GM18867 (cell line): Measurements from ENCODE around the gene ENDOV.
"Not testable (repeated sequence)": the region's sequence is repeated elsewhere in the genome, so short reads cannot be mapped to it uniquely, and the experiment has no call there.

Source experiments
- ATAC-seq: cut with Tn5 transposase; IDR thresholded peaks from one replicate; pipeline ENCODE4 v1.9.1; 2021; ENCODE audit warnings: mild to moderate bottlenecking, moderate library complexity; ENCODE audit not compliant: unreplicated experiment

The ENDOV gene

DNA sequence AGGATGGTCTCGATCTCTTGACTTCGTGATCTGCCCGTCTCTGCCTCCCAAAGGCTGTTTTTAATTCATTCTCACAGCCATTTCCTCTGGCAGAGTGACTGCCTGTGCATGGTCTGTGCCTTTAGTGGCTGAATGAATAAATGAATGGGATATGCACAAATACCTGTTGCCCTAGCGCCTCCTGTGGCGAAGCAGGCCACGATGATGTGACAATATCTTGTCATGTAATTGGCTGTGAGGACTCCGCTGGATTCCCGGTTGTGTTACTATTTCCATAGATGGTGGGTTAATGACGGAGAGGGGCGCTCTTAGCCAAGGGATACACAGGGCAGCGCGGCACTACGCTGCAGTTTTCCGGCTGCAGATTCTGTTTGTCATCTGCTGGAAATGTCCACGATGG lies 26.8 kb upstream of the ENDOV start:
- ATAC-seq, result no peak

DNA sequence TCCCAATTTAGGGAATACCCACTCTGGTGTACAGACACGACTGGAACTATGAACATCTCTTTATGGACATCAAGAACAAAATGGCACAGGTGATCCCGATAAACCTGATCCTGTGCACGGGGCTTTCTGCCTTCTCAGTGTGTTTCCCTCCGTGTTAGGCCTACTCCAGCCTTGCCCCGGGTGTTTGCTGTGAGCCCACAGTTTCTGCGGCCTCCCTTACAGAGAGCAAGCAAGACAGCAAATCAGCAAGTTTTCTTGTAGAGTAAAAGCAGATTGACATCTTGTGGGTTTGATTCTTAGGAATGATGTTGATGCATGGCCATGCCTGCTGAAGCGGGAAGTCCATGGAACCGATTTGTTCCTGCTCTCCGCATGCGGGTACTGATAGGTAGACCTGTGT lies 26.4 kb upstream of the ENDOV start:
- no peak for ATAC-seq

DNA sequence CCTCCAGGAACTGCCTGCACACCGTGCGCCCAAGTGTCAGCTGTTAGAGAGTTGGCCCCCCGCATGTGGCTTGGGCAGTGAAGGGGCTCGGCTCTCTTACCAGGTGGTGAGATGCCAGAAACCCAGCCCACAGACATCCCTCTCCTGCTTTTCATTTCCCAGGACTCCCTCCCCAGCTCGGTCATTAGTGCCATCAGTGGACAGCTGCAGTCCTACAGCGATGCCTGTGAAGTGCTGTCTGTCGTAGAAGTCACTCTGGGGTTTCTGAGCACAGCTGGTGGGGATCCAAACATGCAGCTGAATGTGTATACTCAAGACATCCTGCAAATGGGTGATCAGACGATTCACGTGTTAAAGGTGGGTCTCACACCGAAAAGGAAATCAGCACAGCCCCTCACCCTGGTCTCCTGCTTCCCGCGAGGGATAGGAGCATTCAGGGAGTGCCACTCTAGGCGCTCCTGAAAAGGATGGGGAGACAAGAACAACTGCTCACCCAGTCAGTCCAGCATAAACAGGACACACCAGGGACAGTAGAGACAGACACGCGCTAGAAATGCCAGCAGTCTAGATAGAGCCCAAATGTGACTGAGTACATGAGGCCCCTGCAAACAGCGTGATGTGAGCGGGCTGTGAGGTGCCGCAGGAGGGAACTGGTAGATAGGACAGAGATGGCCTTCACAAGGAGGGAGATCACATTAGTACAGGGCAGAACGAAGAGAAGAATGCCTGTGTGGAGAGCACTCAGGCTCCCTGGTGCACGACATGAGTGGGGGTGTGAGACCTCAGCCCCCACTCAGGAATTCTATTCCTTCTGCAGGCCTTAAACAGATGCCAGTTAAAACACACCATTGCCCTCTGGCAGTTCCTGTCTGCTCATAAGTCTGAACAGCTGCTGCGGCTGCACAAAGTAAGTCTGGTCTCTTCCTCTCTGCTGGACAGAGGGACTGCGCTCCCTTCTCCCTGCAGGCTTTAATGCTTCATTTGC lies 25.7 kb upstream of the ENDOV start:
- no peak for ATAC-seq

DNA sequence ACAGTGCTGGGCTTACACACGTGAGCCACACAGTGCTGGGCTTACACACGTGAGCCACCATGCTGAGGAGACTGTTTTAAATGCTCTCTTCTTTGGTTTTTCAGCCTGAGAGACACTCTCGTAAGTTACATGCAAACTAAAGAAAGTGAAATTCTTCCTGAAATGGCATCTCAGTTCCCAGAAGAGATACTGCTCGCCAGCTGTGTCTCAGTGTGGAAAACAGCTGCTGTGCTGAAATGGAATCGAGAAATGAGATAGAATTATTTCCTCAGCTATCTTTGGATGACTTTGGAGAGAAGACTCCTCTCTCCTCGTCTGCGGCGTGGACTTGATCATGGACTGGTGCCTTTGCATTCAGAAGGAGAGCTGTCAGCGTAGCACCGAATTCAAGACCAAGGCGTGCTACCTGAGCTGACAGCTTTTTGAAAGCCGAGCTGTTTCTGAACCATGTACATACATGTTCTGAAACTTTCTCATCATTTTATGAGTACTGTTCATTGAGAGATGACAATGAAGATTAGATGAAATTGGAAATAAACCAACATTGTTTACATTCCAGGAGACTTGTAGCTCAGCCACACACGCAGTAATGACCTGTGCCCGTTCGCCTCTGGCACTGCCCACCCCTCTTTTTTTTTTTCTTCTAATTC lies 21.6 kb upstream of the ENDOV start:
- ATAC-seq, result no peak

- no peak for ATAC-seq
Measured at GRCh38 chr17:80393961-80394360, 21.0 kb upstream of the ENDOV start.

DNA sequence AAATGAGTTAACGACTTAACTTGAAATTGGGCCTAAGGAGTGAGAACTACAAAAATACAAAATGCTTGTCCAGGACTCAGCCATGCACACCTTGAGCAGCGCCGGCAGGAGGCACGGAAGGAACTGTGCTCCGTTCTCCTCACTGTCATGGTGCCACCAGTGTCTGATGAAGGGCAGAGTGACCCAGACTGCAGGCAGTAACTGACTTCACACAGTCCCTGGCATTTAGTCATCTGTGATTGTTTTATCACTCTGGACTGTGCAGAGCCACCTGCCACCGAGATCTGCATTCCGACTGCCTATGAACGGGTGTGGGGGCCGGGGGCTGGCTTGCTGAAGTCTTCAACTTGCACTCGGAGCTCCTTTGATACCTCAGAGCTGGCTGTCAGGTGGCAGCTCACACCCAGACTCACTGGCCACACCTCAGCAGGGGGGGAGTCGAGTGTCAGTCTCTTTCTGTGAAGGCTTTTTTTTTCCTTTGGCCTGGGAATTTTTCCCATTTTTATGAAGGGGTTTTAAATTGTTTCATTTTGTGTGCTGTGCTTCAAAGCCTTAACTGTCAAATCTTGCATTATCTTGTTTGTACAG lies 20.2 kb upstream of the ENDOV start:
- no peak for ATAC-seq

DNA sequence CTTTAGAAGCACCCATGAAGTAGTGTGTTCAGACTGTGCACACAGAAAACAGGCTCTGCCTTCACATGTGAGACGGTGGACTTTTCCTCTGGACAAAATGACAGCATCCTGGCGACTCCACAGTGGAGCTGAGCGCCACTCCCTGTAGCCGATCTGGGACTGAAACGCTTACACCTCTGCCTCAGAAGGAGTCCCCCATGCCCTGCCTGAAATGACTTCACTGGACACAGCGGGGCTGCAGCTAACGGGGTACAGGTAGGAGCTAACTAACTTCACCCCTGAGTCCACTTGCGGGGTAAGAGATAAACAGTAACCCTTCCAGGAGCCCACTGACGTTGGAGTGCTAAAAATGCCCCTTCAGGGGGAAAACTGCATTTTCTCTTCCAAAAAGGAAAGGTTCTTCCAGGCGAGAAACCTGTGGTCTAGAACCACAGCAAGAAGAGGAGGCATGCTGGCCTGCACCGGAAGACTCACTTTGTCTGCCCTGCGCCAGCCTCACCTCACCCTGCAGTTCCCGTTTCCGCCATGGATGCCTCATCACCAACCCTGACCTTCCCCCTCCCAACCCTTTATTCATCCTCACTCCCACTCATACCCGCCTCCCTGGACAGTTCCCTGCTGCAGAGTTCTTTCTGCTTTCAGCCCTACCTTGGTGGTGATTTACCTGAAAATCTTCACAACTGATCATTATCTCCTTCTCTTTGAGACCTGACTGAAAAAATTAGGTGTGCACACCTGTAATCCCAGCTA lies 19.4 kb upstream of the ENDOV start:
- no peak for ATAC-seq

- ATAC-seq, result no peak
Measured at GRCh38 chr17:80396157-80397033, 18.6 kb upstream of the ENDOV start.

DNA sequence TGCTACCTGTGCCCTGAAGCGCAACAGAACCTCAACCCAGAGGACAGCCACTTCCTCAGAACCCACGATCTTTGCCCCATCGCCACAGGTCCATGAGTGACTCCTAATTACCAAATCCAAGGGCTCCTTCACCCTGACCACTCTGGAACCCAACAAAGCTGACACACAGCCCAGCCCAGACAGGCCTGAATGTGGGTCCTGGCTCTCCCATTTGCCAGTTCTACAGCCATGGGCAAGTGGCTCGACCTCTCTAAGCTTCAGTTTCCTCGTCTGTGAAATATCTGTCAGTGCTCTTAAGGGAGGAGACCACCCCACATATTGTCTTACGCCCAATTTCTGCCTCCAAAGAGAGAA lies 18.0 kb upstream of the ENDOV start:
- ATAC-seq, result no peak

- no peak for ATAC-seq
Measured at GRCh38 chr17:80397686-80398085, 17.3 kb upstream of the ENDOV start.

DNA sequence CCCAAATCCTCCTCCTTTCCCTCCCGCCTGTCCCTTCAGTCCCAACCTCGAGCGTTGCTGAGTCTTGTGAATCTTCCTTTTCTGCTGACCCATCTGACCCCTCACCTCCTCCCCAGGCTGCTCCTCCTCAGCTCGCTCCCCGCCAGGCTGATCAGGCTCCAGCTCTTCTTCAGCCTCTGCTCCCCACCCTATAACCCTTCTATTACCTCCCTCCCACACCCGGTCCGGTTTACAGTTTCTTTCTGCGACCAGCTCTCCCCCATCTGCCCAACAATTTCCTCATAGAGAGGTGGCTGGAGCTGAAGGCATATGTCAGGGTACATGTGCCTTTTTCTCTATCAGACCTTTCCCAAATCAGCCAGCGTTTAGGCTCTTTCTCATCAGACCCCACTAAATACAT lies 13.9 kb upstream of the ENDOV start:
- not testable (repeated sequence) for ATAC-seq

GRCh38 chr17:80402102-80402501 lies 12.9 kb upstream of the ENDOV start:
- not testable (repeated sequence) for ATAC-seq

- ATAC-seq, result no peak
Measured at GRCh38 chr17:80402959-80403358, 12.0 kb upstream of the ENDOV start.

GRCh38 chr17:80406146-80406545 lies 8.8 kb upstream of the ENDOV start:
- ATAC-seq, result no peak

- ATAC-seq, result not testable (repeated sequence)
Measured at GRCh38 chr17:80407917-80408316, 7.0 kb upstream of the ENDOV start.

- no peak for ATAC-seq
Measured at GRCh38 chr17:80408872-80409271, 6.1 kb upstream of the ENDOV start.

GRCh38 chr17:80409626-80410025 lies 5.3 kb upstream of the ENDOV start:
- no peak for ATAC-seq

- not testable (repeated sequence) for ATAC-seq
Measured at GRCh38 chr17:80410441-80411087, 4.4 kb upstream of the ENDOV start.

DNA sequence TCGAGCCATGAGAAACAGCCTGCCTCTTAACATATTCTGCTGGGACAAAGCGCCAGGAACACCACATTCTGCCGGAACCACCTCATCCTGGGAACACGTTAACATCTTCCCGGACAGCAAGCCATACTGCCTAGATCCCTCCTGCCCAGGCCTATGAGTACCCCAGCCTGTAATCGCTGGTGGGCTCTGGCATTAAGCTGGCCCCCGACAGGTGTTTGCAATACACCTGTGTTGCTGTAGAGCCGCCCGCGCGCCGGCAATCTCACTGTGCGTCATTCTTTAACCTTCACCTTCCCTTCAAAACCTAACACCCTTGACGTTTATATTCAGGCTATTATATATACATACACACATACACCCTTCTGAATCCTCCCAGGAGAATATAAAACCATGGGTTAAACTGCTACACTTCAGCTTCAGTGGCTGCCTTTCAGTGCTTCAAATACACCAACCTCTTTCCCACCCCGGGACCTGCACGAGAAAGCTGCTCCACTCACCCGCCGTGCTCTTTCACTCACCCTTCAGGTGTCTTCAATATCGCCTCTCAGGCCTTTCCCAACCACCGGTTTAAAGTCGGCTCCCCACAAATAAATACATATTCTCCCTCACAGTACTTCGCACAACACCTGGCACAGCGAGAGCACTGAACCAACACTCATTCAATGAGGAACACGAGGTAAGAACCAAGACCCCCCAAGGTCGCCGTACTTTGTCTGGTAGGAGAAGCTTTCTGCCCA lies 1.0 kb upstream of the ENDOV start:
- ATAC-seq, result no peak
